GM20000 (cell line): ENCODE results near the gene HLA-DPB1.

Source experiments
- DNase-seq: peaks from one replicate; pipeline ENCODE4 v3.0.0; 2012; ENCODE audit warnings: low spot score
- TF ChIP-seq, protein P1 (sequence below): IDR thresholded peaks from 2 replicates; pipeline ENCODE4 v1.5.1; 2012; ENCODE audit warnings: mild to moderate bottlenecking, control low read depth; ENCODE audit errors: extremely low read depth, missing control alignments

Gene HLA-DPB1

GRCh38 chr6:33079580-33079979 lies 3.8 kb downstream of the HLA-DPB1 start:
- TF ChIP-seq, protein P1, sequence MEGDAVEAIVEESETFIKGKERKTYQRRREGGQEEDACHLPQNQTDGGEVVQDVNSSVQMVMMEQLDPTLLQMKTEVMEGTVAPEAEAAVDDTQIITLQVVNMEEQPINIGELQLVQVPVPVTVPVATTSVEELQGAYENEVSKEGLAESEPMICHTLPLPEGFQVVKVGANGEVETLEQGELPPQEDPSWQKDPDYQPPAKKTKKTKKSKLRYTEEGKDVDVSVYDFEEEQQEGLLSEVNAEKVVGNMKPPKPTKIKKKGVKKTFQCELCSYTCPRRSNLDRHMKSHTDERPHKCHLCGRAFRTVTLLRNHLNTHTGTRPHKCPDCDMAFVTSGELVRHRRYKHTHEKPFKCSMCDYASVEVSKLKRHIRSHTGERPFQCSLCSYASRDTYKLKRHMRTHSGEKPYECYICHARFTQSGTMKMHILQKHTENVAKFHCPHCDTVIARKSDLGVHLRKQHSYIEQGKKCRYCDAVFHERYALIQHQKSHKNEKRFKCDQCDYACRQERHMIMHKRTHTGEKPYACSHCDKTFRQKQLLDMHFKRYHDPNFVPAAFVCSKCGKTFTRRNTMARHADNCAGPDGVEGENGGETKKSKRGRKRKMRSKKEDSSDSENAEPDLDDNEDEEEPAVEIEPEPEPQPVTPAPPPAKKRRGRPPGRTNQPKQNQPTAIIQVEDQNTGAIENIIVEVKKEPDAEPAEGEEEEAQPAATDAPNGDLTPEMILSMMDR, result no peak
- DNase-seq, result no peak

GRCh38 chr6:33080127-33081089 lies 4.6 kb downstream of the HLA-DPB1 start:
- DNase-seq, result peak; percentile 48
- TF ChIP-seq, protein P1, result no peak

DNA sequence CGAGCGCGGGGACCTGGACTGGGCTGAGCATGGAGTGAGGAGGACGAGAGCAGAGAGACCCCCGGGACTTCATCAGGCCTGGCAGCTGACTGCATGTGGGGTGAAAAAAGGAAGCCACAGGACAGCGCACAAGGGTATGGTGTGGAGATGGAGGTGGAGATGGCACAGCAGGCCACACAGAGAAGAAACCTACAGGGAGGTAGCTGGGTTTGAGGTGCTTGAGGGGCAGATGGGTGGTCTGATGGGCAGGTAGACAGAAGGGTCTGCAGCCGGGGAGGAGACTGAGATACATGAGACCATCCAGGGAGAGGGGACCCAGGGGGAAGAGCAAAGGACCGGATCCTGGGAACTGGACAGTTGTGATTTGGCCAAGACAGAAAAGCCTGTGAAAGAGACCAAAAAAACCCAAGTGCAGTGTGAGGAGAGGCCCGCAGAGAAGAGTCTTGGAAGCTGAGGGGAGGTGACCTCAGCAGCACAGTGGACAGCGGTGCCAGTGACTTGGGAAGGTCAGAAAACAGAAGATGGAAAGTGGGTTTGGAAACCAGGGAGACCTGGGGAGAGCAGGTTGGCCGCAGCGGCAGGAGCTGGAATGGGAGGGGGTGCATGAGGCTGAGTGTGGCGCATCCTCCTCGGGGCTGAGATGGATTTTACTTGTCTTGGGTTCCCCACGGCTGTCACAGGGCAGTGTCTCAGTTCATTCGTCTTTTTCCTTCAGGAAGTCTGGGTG lies 5.5 kb downstream of the HLA-DPB1 start:
- TF ChIP-seq, protein P1, result no peak
- DNase-seq, result no peak

DNA sequence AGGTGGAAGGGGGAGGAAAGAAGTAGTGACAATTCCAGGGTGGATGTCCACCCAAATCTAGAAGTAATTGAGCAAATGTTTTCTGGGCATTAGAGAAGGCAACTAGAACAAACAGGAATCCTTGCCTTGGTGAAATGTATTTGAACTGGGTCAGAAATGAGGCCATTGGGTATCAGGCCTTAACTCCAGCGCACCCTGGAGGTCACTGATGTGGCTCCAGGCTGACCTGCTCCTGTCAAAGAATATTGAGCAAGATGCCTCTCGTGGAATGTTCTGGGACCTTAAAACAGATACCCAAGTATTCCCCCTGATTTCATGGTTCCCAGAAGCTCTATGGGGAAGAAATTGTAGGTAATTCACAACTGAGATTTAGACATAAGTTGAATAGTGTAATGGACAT lies 6.9 kb downstream of the HLA-DPB1 start:
- peak; percentile 53 for DNase-seq
- TF ChIP-seq, protein P1, result peak; percentile 12

GRCh38 chr6:33085627-33086026 lies 9.8 kb downstream of the HLA-DPB1 start:
- TF ChIP-seq, protein P1, result no peak
- no peak for DNase-seq

DNA sequence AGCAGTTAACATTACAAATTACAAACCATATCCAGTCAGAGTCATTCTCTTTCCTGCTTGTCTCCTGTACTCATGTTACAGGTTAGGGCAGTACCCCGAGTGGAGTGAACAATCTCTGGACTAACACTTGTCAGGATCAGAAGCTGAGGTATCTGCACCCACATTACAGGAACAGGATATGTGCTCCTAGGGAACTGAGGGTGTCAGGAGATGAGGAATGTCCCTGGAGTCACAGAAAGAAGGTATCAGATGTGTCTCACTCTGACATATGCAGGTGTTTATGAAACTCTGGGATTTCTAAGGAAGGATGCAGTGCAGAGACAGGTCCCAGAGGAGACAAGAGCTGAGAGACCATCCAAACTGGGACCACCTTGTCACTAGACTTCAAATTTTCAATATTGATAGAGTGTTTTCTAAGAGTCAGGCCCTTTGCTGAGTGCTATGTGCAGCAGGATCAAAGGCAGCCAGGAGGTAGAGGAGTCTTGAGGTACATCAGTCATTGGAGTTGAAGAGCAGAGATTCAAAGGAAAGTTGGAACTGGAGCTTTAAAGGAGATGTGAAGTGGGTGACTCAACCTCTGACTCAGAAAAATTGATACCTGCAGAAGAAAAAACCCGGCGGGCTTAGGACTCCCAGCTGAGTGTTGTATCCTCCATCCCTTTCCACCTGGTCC lies 12.6 kb downstream of the HLA-DPB1 start:
- TF ChIP-seq, protein P1, result no peak
- no peak for DNase-seq
